Prostate gland (tissue), 2 donors: ENCODE measurements around the gene CCDC34. TPM values are rescaled to one million over a fixed set of nuclear protein-coding genes. Genes with fewer than 3 reads are reported as not detected.

Experiments
- DNase-seq: peaks from one replicate; pipeline ENCODE4 v3.0.0-alpha.2; 2019; ENCODE audit warnings: low spot score
- H3K27ac ChIP-seq, 2 donors: fragments of 200-600 bp; sonication (generic); 2 replicates each; pipeline ENCODE4 v1.5.1; 2017 to 2019
- H3K27me3 ChIP-seq: fragments of 200-600 bp; sonication (generic); replicated peaks from 2 replicates; pipeline ENCODE4 v1.5.1; 2019; ENCODE audit not compliant: insufficient read depth
- H3K36me3 ChIP-seq, 2 donors: fragments of 200-600 bp; sonication (generic); 1 replicate in 1 of 2; 2 replicates in 1 of 2; pipeline versions ENCODE4 v1.5.1 to v1.8.1; 2017 to 2019
- H3K4me1 ChIP-seq: fragments of 200-600 bp; sonication (generic); replicated peaks from 2 replicates; pipeline ENCODE4 v1.5.1; 2019
- H3K4me3 ChIP-seq, 2 donors: fragments of 200-600 bp; sonication (generic); 2 replicates each; pipeline ENCODE4 v1.5.1; 2017 to 2019
- H3K9me3 ChIP-seq: fragments of 200-600 bp; sonication (generic); 2 replicates; pipeline ENCODE4 v1.5.1; 2017
- POLR2A ChIP-seq: fragments of 450-650 bp; IDR thresholded peaks from one replicate; pipeline ENCODE4 v1.6.1; 2016; ENCODE audit warnings: antibody characterized with exemption, mild to moderate bottlenecking
- POLR2AphosphoS5 ChIP-seq: sonication (generic); formaldehyde crosslinking; IDR thresholded peaks from one replicate; pipeline ENCODE4 v1.6.1; 2017; ENCODE audit warnings: antibody characterized with exemption
- whole genome bisulfite sequencing: methylation state at CpG from one replicate; pipeline ENCODE4 v1.1.5; 2018; 5-methylcytosine and 5-hydroxymethylcytosine counted together
- intact Hi-C: fragments of 100-400 bp; cut with DNase I; formaldehyde crosslinking; loops from one replicate; pipeline ENCODE4 v1.14.2; 2022
- total RNA-seq, 2 donors: library from RNA; depleted of rRNA; stranded (reverse); fragments of >200 nt; gene quantifications; one replicate each; pipeline ENCODE4 v1.1.0, GENCODE V29; 2016
- TF ChIP-seq, protein P1 (sequence below), 4 experiments: fragments of 200-600 bp in 2 of 4; fragments of 450-650 bp in 2 of 4; sonication (generic) in 2 of 4; IDR thresholded peaks; 1 replicate in 3 of 4; 2 replicates in 1 of 4; pipeline ENCODE4 v1.5.1; 2016 to 2019; ENCODE audit warnings: antibody characterized with exemption in 4 of 4, mild to moderate bottlenecking in 2 of 4, moderate library complexity in 2 of 4

CCDC34 gene
- total RNA-seq, 2 donors from 2014 or later = 5.7 to 6.7 TPM

DNA sequence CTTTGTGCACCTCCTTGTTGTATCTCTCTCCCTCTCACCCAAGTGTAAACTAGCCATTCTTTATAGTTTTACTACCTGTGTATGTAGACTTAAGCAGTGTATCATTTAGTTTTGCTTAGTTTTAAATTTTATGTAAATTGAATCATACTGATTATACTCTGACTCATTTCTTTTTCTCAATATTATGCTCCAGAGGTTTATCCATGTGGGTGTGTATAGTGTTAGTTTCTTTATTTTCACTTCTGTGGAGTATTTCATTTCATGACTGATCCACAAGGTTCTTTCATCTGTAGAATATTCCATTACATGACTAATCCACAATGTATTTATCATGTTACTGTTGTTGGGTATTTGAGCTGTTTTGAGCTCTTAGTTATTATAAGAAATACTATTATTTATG, 62.0 kb downstream of the CCDC34 start:
- no peak for DNase-seq
- Histone ChIP-seq H3K27me3 (no peaks in the 10 kb centered on the region), H3K4me1 (no peaks in the 10 kb centered on the region), H3K36me3 (no peaks in the 10 kb centered on the region), H3K4me3 (no peak overlapping the region), H3K9me3 (no peaks in the 10 kb centered on the region), H3K27ac (no peak overlapping the region)
- TF ChIP-seq POLR2A = no peak
- no peak for TF ChIP-seq POLR2AphosphoS5
- TF ChIP-seq, protein P1, sequence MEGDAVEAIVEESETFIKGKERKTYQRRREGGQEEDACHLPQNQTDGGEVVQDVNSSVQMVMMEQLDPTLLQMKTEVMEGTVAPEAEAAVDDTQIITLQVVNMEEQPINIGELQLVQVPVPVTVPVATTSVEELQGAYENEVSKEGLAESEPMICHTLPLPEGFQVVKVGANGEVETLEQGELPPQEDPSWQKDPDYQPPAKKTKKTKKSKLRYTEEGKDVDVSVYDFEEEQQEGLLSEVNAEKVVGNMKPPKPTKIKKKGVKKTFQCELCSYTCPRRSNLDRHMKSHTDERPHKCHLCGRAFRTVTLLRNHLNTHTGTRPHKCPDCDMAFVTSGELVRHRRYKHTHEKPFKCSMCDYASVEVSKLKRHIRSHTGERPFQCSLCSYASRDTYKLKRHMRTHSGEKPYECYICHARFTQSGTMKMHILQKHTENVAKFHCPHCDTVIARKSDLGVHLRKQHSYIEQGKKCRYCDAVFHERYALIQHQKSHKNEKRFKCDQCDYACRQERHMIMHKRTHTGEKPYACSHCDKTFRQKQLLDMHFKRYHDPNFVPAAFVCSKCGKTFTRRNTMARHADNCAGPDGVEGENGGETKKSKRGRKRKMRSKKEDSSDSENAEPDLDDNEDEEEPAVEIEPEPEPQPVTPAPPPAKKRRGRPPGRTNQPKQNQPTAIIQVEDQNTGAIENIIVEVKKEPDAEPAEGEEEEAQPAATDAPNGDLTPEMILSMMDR (IDR thresholded peaks at IDR 0.05) = no peak
- intact Hi-C loops = no loop called here

DNA sequence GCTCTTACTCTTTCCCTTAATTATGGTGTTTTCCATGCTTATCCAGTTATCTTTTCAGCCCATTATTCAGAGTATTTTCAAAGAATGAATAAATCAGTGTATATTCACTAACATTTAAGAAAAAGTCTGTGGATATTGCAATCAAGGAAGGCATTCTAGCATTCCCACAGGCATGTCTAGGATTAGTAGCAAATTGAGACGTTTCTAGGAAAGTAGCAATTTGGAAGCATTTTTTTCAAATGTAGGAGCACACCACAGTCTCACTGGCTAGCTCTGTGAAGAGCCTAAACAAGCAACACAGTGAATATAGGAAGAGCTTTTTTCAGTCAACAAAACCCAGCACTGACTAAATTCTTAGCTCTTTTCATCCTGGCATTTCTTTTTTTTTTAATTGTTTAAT, 65.4 kb downstream of the CCDC34 start:
- WGBS = 65% methylated on average over 1 of the region's 1 CpG
- no peaks in the 10 kb centered on the region for H3K36me3 ChIP-seq

DNA sequence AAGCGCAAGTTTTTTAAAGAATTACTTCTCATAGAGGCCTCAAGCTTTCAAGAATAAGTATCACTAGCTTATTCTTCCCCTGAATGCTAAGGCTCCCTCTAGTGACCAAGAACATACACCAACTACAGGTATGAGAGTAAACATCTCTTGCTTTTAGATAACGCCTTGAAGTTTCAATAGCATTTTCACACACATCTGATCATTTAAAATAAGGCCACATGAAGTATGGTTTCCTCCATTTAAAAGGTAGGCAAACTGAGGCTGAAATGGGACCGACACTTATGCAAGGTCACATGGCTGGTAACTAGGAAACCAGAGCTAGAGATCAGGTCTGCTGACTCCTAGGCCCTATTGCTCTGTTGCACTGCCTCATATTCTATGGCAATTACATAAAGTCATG, 66.5 kb downstream of the CCDC34 start:
- 51% methylated on average over 3 of the region's 3 CpGs for WGBS
- Histone ChIP-seq H3K4me1 (no peaks in the 10 kb centered on the region), H3K4me3 (no peak overlapping the region), H3K27ac (no peak overlapping the region), H3K36me3 (no peaks in the 10 kb centered on the region), H3K9me3 (no peaks in the 10 kb centered on the region), H3K27me3 (no peaks in the 10 kb centered on the region)
- TF ChIP-seq, protein P1 (IDR thresholded peaks at IDR 0.05) = peak; percentile 29 to 76 (median 62)
- no peak for TF ChIP-seq POLR2A
- TF ChIP-seq POLR2AphosphoS5 = peak; percentile 25
- peak; percentile 45 for DNase-seq
- intact Hi-C loops = loop anchor here (5.0 kb wide), 1 partner anchor 191 kb away; no protein-coding TSS in a partner anchor

More for the DNA sequence above, 65.4 kb downstream of the CCDC34 start:
- intact Hi-C loops = loop anchor here (5.0 kb wide), 1 partner anchor 190 kb away; no protein-coding TSS in a partner anchor
- no peak overlapping the region for H3K27ac ChIP-seq
- TF ChIP-seq POLR2A (no peak), POLR2AphosphoS5 (no peak)
- TF ChIP-seq, protein P1 (IDR thresholded peaks at IDR 0.05) = no peak
- no peaks in the 10 kb centered on the region for H3K27me3 ChIP-seq
- H3K4me3 ChIP-seq = no peak overlapping the region
- H3K9me3 ChIP-seq = no peaks in the 10 kb centered on the region
- H3K4me1 ChIP-seq = no peaks in the 10 kb centered on the region
- DNase-seq = no peak

DNA sequence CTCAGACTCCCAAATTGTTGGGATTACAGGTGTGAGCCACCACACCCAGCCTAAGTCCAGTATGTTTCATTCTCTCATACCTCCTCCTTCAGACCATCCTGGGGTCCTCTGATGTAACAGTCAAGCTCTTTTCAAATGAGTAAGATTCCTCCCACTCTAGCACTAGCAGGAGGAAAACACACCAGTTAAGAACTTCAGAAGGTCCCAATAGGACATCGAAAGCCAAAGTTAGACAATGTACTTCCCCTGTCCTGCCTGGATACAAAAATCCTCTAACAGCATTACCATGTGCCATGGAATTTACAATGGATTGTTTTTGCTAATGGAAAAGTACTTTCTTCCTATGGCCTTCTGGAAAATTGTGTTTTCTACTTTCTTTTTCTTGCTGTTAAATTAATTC, 67.1 kb downstream of the CCDC34 start:
- WGBS = 88% methylated on average over 1 of the region's 1 CpG
- Histone ChIP-seq H3K9me3 (no peaks in the 10 kb centered on the region), H3K4me1 (no peaks in the 10 kb centered on the region), H3K27me3 (no peaks in the 10 kb centered on the region), H3K36me3 (no peaks in the 10 kb centered on the region), H3K27ac (no peak overlapping the region), H3K4me3 (no peak overlapping the region)
- intact Hi-C loops = loop anchor here (2.0 to 5.0 kb wide), 2 partner anchors 111 to 191 kb away; no protein-coding TSS in a partner anchor
- DNase-seq = no peak
- TF ChIP-seq POLR2A = no peak
- TF ChIP-seq, protein P1 (IDR thresholded peaks at IDR 0.05) = no peak
- no peak for TF ChIP-seq POLR2AphosphoS5

DNA sequence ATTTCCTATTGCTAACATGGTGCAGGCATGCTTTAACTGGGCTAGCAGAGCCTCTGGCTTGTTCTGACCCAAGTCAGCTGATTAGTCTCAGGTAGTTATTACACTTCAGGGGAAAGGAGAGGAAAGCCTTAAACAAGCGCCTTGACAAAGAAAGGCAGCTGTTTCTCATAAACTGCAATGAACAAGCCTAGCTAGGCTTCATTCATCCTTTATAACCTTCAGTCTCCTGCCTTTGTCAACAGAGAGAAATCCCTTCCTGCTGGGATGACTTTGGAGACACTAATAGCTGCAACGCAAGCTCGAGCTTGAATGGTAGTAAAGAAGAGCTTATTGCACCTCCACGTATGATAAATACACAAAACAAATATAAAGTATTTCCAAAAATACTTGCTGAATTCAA, 68.4 kb downstream of the CCDC34 start:
- H3K4me1 ChIP-seq = no peaks in the 10 kb centered on the region
- peak; percentile 6 for DNase-seq
- WGBS = 35% methylated on average over 4 of the region's 4 CpGs
- no peaks in the 10 kb centered on the region for H3K27me3 ChIP-seq
- TF ChIP-seq, protein P1 (IDR thresholded peaks at IDR 0.05) = no peak
- TF ChIP-seq POLR2AphosphoS5 = no peak
- no peak for TF ChIP-seq POLR2A
- H3K4me3 ChIP-seq = no peak overlapping the region
- intact Hi-C loops = loop anchor here (2.0 to 5.0 kb wide), 3 partner anchors 92 to 193 kb away; no protein-coding TSS in a partner anchor
- no peak overlapping the region for H3K27ac ChIP-seq
- H3K36me3 ChIP-seq = no peaks in the 10 kb centered on the region
- H3K9me3 ChIP-seq = no peaks in the 10 kb centered on the region
